Measurements from ENCODE around the gene CALCA.
A peak's percentile ranks its signal among the peaks of the same experiment; 100 is the strongest.
"Not testable (repeated sequence)": the region's sequence is repeated elsewhere in the genome, so short reads cannot be mapped to it uniquely, and the experiment has no call there.

The CALCA gene, protein sequence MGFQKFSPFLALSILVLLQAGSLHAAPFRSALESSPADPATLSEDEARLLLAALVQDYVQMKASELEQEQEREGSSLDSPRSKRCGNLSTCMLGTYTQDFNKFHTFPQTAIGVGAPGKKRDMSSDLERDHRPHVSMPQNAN

DNA sequence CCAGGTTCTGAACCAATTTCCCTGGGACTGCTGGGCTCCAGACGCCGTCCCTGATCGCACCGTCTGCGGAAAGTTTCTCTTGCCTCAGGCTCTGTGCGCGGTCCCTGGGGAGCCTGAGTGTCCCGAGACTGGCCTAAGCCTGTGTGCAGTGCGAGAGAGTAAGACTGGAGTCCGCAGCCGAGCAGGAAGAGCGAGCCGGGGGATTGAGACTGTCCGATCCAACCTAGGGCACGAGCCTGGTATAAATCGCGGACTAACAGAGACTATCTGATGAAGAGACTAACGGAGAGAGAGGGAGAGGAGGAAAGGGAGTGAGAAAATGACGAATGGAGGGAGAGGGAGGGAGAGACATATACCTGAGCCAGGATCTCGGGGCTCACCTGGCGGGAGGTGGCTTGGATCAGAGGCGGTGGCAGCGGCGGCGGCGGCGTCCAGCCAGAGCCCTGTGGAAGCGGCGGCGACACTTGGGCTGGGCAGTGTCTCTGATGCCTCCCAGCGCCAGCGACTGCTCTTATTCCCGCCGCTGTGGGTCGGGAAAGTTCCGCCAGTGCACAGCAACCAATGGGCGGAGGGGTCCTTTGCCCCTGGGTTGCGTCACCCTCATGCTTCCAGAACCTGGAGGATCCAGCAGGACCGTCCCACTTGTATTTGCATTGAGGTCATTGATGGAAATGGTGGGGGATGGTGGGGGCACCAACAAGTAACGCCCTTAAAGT lies at the start of gene CALCA:
Gene CALCA, minus strand, starts transcription at position 487 of the 716 bp plus-strand sequence. CDS start 1,159 bp downstream, outside the sequence.
- no peak for DNase-seq

DNA sequence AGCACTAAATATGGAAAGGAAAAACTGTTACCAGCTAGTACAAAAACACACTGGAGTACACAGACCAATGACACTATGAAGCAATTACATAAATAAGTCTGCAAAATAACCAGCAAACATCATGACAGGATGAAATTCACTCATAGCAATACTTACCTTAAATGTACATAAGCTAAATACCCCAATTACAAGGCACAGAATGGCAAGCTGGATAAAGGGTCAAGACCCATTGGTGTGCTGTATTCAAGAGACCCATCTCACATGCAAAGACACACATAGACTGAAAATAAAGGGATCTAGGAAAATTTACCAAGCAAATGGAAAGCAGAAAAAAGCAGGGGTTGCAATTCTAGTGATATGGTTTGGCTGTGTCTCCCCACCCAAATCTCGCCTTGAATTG lies 44.0 kb upstream of the CALCA start:
- DNase-seq, result no peak

DNA sequence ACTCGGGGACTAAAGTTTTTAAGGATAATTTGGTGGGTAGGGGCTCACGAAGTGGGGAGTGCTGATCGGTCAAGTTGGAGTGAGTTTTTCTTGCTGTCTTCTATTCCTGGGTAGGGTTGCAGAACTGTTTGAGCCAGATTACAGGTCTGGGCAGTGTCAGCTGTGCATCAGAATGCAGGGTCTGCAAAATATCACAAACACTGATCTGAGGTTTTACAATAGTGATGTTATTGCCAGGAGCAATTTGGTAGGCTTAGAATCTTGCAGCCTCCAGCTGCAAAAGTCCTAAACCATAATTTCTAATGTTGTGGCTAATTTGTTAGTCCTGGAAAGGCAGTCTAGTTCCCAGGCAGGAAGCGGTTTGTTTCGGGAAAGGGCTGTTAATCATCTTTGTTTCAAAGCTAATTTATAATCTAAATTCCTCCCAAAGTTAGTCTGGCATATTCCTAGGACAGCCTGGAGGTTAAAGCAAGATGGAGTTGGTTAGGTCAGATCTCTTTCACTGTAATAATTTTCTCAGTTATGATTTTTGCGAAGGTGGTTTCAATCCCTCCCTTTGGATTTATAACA lies 39.7 kb upstream of the CALCA start:
- no peak for DNase-seq

DNA sequence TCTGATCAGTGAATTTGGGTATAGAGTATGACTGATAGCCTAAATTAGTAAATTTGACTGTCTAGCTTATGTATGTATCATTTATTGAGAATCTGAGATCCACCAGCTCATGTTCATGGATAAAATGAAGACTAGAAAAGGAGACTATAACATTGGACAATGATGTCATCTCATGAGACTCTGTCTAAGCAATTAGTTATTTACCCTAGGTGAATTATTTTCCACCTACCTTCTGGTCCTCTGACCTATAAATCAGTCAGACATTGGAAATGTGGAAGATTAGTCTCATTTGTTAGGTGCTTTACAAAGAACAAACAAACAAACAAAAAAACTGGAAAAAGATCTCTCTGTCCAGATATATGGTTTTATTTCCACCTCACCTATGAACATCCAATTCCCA lies 38.7 kb upstream of the CALCA start:
- DNase-seq, result no peak

DNA sequence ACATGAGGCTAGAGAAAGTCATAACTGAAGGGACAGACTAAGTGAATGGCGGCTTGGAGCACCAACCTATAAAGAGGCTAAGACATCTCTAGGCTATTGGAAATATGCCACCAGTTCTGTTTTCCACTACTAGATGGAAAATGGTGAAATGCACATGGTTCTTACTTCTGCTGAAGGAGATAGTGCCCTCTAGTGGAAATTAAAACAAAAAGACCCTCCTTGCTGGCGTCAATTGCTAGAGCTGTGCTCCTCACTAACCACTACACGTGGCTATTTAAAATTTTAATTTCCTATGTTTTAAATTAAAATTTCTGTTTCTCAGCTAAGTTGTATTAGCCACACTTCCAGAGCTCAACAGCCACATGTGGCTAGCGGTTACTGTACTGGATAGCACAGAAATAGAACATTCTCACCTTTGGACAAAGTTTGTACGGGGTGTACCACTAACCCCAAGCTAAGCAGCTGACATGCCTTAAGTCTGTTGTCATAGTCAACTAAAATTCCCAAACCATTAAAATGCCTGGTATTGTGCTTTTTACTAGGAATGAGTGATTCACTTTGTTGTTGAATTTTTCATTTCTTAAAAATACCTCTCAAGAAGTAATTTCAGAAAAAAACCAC lies 34.1 kb upstream of the CALCA start:
- no peak for DNase-seq

DNA sequence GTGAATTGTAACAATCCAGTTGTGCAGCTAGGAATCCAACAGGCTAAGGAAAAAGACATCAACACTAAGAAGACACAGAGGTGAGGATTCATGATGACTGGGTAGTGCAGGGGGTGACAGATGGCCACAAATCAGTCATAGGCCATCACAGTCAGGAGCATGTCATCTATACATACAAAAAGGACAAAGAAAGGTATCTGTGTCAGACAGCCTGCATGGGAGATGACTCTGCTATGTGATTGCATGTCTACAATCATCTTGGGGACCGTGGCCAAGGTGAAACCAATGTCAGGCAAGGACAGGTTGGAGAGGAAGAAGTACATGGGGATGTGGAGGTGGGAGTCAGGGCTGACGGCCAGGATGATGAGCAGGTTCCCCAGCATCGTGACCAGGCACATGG lies 16.0 kb upstream of the CALCA start:
- not testable (repeated sequence) for DNase-seq

DNA sequence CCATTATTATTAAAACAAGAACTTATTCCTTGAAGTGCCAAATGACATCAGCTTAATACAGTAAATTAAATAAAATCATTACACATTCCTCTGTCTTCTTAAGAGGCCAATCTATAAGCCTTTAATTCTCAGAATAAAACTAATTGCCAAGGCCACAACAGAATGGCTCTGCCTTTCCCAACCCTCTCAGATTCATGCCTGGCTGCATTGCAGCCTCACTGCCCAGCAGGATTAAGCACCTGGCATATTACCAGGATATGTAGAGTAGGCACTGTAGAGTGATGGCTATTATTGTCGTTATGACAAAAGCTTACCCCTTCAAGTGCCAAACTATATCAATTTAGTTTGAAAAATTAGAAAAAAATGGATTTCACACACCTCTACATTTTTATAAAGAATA lies 9.4 kb upstream of the CALCA start:
- no peak for DNase-seq

DNA sequence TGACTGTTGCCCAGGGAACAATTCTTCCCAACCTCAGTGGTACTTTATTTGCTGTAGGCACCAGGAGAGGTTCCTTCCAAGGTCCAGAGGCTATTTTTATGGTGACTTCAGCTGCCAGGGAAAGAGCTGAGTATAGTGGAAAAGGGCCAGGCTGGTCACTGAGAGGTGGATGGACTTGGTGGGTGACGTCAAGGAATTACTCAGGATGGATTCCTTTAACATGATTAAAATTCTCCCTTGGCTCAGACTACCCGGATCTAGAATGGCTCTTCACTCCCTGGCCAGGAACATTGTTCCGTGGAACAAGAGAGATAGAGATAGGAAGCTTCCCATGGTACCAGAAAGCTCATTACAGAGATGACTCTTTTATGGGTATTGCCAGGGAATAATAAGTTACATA lies 8.7 kb upstream of the CALCA start:
- no peak for DNase-seq

DNA sequence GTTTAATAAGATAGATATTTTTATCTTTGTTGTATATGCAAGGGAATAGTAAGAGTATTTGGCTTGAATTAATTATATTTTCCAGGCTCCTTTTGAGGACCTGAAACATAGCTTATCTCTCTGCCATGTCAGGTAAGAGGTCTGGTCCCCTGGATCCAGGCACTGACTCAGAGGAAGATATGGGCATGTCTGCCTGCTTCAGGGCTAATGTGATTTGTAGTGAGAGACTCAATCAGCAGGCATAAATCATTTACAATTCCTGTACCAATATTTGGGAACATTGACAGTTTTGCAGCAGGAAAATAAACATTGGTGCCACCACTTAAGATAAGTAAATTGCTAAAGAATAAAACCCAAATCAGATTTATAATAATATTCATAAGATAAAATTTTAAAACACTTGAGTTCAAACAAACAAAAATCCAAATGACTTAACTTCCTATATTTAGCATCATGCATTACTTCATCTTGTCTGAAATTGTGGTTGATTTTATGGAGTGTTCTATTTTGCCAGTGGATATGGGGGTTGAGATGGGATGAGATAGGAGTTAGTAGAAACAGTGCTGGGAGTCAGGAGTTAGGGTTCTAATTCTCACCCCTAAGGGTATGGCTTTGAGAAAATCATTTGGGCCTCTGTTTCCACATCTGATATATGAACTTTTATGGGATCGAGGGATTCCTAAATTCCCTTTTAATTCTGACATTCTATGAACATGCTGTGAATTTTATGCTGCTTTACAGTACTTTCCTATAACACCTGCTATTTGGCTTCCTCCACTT lies 5.1 kb upstream of the CALCA start:
- no peak for DNase-seq

DNA sequence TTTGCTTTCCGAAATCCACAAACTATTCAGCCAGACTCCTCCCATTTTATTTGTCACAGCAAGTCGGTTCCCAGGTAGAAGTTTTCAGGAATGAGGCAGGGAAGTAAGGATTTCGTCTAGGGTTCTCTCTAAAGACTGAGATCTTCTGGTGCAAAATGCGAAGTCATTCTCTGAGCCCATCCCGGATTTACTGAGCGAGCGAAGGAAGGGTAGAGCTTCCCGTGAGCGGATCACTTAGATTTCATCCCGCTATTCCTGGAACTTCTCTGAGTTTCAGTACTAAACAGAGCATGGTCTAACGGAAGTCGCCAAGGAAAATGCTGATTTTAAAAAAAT lies 3.1 kb upstream of the CALCA start:
- DNase-seq, result no peak

DNA sequence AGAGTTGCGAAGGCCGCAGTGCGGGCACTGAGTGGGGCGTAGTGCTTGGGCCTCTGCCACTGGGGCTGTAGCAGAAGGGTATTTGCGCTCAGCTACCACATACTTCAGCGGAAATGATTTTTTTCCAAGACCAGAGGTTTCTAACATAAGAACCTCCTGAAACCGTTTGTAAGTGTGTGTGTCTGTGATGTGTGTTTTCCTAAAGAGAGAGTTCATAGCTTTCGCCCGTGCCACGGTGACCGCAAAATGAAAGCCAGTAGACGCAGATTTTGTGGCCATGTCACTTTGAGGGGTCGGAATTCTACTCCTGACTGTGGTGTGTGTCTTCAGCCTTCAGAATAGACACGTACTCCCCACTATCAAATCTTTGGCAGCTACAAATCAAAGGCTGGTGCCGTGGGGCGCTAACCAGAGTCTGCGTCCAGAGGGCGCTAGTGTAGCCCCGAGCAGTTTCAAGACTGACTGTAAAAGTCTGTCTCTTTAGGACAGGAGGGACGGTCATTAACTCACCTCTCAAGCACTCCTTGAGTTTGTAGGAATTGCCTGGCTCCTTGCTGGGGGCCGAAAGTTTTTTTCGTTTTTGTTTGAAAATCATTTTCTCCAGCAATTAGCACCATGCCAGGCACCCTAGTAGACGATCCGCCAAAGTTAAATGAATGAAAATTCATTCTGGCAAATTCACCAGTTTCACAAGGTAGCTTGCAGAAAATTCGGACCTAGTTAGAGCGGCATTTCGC lies 2.5 kb upstream of the CALCA start:
- peak; percentile 33 for DNase-seq

DNA sequence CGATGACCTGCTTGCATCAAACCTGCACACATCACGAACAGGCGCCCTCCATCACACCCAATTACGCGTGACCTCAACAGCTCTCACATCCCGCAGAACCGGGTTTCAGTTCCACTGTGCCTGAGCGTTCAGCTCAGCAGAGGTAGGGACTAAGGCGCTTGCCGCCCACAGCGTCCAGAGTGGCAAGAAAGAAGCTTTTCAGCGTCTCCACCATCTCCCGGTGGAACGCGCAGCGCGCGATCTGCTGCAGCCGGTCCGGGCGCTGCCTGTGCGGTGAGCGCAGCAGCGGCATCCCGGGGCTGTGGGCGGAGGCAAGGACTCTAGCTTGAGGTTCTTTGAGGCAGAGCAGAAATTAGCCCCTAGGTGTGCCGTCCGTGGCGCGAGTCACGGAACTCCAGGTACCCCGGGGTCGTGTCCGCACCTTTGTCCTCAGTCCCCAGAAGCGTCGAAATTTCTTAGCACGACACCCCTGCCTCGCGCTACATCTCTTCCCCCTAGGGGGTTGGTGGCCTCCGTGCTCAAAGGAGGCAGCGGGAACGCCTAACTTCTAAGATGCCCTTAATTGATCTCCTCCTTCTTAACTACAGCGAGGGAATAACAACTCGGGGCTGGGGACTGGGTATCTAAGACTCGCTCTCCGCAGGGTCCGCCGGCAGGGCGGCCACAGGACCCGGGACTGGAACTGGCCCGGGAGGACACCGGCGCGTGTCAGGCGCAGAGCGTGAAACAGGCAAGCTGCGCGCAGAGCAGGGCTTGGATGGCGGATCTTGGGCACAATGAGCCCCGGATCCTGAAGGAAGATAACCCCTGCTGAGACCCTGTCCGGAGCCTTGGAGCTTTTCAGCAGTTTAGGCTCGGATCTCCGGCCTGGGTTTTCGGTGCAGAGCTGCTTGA lies 1.7 kb upstream of the CALCA start:
- DNase-seq, result peak; percentile 14

DNA sequence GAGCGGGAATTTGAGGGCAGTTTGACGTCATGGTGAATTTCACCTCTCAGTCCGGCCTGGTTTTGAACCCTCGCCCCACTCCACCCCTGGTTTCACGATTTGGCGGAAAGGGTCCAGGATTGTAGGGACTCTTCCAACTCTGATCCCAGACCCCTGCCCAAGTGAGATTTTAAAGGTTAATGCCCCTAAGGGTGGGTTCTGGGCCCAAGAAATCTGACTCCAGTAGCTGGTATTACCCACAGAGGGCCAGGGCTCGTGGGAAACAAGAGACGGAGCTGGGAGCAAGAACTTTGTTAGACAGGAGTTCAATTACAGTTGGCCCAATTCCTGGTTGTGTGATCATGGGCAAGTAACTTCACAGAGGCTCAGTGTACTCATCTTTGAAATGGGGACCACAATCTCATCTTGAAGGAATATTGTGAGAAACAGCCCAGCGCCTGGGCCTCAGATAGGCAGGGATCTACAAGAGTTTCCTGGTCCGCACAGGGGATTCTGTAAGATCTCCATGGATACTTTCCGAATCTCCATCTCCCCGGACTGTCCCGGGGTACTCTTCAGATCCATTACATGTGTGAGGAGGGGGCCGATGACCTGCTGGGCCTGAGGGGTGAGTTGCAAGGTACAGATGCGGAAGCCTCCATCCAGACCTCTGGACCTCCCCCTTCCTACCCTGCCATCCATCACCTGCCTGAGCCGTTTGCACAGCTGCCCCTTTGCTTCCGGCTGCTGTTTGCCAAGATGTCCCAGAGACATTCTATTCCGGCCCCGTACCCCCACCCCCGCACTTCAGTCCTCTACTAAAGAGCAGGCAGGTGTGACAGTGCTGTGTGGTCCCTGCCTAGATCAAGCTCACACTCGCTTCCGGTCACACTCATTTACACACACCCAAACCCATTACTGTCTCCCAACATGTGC lies 687 bp upstream of the CALCA start:
- no peak for DNase-seq

DNA sequence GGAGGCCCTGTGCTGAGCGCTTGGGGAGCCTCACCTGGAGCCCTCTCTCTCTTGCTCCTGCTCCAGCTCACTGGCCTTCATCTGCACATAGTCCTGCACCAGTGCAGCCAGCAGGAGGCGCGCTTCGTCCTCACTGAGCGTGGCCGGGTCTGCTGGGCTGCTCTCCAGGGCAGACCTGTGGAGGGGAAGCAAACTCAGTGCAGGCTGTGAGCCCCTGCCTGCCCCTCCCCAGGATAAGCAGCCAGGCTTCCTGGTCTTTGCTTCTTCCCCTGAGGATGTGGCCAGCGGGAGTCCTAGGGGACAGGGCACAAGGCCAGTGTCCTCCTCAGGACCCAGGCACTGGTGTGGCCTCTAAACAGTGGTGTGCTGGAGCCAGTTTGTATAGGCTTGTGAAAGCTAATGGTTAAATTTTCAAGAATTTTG lies 2.2 kb downstream of the CALCA start:
- DNase-seq, result no peak

DNA sequence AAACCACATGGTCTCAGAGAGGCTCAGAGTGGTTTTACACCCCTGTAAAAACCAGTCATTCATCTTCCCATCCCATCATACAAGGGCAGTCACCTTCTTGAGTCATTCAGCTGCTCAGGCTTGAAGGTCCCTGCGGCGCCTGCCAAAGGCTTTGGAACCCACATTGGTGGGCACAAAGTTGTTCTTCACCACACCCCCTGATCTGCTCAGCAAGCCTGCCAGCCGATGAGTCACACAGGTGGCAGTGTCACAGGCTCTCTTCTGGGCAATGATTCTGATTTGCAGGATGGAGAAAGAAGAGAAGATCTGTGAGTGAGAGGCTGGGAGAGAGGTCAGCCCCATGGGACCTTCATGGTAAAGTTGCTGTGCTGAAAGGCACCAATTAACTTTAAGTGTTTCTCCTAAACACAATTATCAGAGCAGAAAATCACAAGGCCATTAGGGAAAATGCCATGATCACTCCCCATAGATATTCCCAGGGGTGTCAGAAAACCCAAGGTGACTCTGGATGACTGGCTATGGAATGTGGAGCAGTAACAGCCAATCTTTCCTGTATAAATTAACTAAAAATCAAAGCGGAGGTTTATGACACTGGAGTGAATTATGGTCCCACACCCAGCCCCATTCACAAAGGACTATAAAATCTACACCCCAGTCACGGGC lies 4.4 kb downstream of the CALCA start:
- no peak for DNase-seq

DNA sequence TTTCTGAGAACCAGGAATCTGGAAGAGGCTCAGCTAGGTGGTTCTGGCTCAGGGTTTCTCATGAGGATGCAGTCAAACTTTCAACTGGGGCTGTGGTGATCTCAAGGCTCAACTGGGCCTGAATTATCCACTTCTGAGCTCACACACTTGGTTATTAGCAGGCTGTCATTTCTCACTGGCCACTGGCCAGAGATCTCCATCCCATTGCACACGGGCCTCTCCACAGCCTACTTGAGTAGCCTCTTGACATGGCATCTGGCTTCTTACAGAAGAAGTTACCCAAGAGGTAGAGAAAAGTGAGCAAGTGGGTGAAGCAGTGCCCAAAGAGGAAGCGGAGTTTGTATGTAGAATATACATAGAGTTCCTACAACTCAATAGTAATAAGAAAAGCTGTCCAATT lies 16.0 kb downstream of the CALCA start:
- DNase-seq, result no peak

DNA sequence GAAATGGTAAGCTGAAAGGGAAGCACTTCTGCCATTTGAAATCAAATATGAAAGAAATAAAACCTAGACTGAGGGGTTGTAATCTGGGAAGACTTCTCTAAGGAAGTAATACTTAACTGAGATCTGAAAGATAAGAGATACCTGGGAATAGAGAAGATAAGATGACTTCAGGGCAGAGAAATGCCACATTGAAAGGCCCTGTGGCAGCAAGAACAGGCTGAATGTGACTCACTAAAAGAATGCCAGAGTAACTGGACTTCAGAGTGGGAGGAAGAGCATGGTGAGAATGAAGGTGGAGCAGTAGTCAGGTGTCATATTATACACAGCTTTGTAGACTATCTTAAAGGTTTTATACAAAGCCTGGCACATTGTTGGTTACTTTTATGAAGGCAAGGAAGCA lies 17.6 kb downstream of the CALCA start:
- no peak for DNase-seq

DNA sequence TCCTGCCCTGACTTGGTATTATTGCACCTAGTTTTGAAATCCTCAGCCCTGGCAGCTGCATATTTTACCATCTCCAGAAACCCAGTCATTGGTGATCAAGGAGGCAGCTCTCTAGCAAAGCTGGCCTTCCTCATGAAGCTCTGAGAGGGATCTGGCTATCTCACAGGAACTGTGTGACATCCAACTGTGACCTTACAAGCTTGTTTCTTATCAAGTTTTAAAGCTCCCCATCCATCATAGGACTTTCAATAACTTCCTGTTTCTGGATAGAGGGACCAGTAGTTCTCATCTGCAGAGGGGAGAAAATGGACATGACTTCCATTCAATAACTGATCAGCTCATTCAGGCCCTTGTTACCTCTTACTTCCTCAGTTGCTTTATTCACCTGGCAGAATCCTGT lies 18.2 kb downstream of the CALCA start:
- no peak for DNase-seq

DNA sequence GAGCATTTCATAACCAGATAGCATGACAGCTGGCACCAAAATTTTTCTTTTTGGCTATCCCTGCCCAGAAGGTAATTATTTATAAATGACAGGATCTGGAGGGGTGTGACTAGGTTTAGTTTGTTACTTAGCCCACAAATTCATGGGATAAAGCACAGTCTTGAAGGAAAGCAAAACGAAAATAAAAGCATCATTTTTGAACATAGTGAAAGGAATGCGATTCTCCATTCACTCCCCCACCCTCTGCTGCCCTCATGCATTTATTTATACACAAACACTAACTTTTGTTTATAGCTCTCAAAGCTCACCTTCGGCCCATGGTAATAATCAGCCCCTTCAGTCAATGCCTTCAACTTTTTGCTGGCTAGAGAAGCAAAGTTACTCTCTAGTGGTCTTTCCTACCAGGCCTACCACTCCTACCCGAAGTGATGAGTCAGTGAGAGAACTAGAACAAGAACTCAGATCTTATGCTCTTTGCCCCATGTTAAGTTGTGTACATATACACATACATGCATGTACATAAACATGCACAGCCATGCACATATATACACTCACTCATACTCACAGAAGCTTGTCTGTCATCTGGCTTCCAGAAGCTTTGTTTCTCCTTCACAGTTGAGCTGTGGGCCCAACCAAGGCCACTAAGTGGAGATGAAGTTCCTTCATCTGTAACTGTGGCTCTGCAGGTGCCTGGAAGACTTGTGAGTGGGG lies 22.6 kb downstream of the CALCA start:
- DNase-seq, result no peak

Data from activated gamma-delta T cell treated with Interleukin-2 at 50 U/mL for 16 hours (primary cell).